ENCODE measurements around the gene SFXN3.

Gene SFXN3

DNA sequence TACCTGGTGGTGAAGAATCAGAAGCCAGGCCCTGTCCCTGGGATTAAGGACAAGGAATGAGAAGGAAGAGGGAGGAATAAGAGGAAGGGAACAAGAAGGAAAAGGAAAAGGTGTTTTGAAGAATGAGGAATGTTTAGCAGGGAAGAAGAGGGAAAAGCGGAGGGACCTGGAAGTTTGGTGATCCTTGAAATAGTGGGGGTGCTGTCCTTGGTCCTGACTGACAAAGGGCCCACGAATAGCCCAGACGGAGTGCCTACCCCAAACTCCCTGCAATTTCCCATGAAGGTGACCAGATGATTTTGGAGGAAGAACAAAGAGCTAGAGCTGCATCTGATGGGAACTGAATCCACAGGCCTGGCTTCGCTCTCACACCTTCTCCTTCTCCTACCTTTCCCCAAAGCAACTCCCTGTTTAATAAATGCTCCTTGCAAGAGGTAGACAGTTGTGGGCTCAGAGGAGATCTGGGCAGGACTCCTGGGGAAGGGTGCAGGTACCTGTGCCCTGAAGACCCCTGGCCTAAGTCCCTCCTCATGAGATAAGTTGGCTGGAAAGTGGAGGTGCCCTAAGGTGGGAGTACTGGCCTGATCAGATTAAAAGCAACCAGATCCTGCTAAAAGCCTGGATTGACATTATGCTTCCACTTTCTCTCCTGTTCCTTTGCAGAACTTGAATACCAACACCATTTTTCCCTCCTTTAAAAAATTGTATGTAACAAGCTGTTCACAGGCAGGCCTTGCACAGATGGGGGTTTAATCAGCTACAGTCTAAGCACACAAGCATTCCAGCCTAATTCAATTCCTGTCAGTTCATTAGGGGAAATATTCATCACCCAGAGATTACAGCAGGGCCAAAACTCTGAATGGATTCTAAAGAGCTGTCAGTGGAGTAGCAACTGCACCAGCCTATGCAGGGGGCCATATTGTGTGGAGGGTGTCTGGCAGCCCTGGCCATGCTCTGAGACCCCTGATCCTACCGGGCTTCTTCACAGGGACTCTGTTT, 50.2 kb downstream of the SFXN3 start:
- TF ChIP-seq, protein P1, sequence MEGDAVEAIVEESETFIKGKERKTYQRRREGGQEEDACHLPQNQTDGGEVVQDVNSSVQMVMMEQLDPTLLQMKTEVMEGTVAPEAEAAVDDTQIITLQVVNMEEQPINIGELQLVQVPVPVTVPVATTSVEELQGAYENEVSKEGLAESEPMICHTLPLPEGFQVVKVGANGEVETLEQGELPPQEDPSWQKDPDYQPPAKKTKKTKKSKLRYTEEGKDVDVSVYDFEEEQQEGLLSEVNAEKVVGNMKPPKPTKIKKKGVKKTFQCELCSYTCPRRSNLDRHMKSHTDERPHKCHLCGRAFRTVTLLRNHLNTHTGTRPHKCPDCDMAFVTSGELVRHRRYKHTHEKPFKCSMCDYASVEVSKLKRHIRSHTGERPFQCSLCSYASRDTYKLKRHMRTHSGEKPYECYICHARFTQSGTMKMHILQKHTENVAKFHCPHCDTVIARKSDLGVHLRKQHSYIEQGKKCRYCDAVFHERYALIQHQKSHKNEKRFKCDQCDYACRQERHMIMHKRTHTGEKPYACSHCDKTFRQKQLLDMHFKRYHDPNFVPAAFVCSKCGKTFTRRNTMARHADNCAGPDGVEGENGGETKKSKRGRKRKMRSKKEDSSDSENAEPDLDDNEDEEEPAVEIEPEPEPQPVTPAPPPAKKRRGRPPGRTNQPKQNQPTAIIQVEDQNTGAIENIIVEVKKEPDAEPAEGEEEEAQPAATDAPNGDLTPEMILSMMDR (IDR thresholded peaks at IDR 0.05; ENCODE audit: low read depth, low read length, missing control alignments) = no peak
- in situ Hi-C loops (cut with HindIII; ENCODE audit: low sequenced_read_pairs) = no loop called here
- no peak overlapping the region for H3K4me3 ChIP-seq (ENCODE audit: low read depth, low read length)
- DNase-seq (ENCODE audit: low read depth) = no peak

- DNase-seq (ENCODE audit: low read depth) = no peak
- TF ChIP-seq, protein P1 (IDR thresholded peaks at IDR 0.05; ENCODE audit: low read depth, low read length, missing control alignments) = no peak
- in situ Hi-C loops (cut with HindIII; ENCODE audit: low sequenced_read_pairs) = no loop called here
- no peak overlapping the region for H3K4me3 ChIP-seq (ENCODE audit: low read depth, low read length)
These were observed 54.8 kb downstream of the SFXN3 start for GRCh38 chr10:101085846-101086245.

DNA sequence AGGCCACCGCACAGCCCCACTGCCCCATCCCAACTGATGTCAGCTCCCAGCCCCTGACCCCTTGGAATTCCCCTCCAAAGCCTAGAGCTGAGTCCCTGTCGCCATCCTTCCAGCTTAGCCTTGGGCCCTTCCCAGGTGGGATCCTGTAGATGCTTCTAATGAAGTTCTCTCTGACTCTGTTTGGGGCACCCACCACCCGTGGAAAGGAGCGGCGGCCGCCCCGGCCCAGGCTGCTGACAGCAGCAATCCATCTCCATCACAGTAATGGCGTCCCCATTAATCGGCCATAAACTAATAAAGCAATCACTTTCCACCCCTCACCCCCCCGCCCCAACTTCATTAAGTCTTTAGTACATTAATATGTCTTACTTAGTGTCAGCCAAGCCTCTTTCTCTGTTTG, 56.3 kb downstream of the SFXN3 start:
- in situ Hi-C loops (cut with HindIII; ENCODE audit: low sequenced_read_pairs) = no loop called here
- TF ChIP-seq, protein P1 (IDR thresholded peaks at IDR 0.05; ENCODE audit: low read depth, low read length, missing control alignments) = no peak

GRCh38 chr10:101087965-101088364, 56.9 kb downstream of the SFXN3 start:
- TF ChIP-seq, protein P1 (IDR thresholded peaks at IDR 0.05; ENCODE audit: low read depth, low read length, missing control alignments) = no peak
- H3K4me3 ChIP-seq (ENCODE audit: low read depth, low read length) = no peak overlapping the region
- in situ Hi-C loops (cut with HindIII; ENCODE audit: low sequenced_read_pairs) = no loop called here
- no peak for DNase-seq (ENCODE audit: low read depth)

More for the DNA sequence above, 56.3 kb downstream of the SFXN3 start:
- no peak for DNase-seq (ENCODE audit: low read depth)
- H3K4me3 ChIP-seq (ENCODE audit: low read depth, low read length) = no peak overlapping the region

- in situ Hi-C loops (cut with HindIII; ENCODE audit: low sequenced_read_pairs) = no loop called here
- DNase-seq (ENCODE audit: low read depth) = no peak
- TF ChIP-seq, protein P1 (IDR thresholded peaks at IDR 0.05; ENCODE audit: low read depth, low read length, missing control alignments) = no peak
- no peak overlapping the region for H3K4me3 ChIP-seq (ENCODE audit: low read depth, low read length)
These were observed 58.7 kb downstream of the SFXN3 start for GRCh38 chr10:101089520-101090299.

GRCh38 chr10:101090597-101090996, 59.6 kb downstream of the SFXN3 start:
- DNase-seq (ENCODE audit: low read depth) = no peak
- TF ChIP-seq, protein P1 (IDR thresholded peaks at IDR 0.05; ENCODE audit: low read depth, low read length, missing control alignments) = no peak
- in situ Hi-C loops (cut with HindIII; ENCODE audit: low sequenced_read_pairs) = no loop called here
- H3K4me3 ChIP-seq (ENCODE audit: low read depth, low read length) = no peak overlapping the region

Measured in astrocyte of the cerebellum (primary cell).